ENCODE data around the gene KLK10.
"Not testable (repeated sequence)": the region's sequence is repeated elsewhere in the genome, so short reads cannot be mapped to it uniquely, and the experiment has no call there.

KLK10 gene

DNA sequence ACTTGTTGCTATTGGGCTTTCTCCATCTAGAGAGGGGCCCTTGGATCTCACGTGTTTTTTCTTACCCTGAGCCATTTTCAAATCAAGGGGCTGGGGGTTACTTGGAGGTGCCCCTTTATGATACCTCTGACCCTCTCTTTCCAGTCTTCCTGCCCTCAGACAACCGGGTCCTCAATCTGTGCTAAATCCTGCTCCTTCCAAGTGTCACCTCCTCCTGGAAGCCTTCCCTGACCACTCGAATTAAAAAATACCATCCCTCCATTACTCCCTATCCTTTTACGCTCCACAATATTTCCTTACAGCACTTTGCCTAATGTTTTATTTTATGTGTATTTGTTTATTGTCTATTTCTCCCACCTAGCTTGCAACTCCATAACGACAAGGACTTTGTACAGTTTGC lies 21.4 kb downstream of the KLK10 start:
- no peak for FAIRE-seq
- no peak for DNase-seq (ENCODE audit: insufficient read length, low spot score)
- TF ChIP-seq PAX5 (IDR thresholded peaks at IDR 0.05; ENCODE audit: insufficient read depth, low read length, severe bottlenecking), result no peak
- TF ChIP-seq POU2F2 (IDR thresholded peaks at IDR 0.05; ENCODE audit: low read depth, low read length), result no peak
- no peak for TF ChIP-seq SPI1 (IDR thresholded peaks at IDR 0.05; ENCODE audit: low read depth, low read length)
- no peak for TF ChIP-seq POLR2AphosphoS5 (IDR thresholded peaks at IDR 0.05; ENCODE audit: low read depth, low read length)
- TF ChIP-seq TAF1 (IDR thresholded peaks at IDR 0.05; ENCODE audit: low read depth, low read length), result no peak
- no peak for TF ChIP-seq POLR2A (IDR thresholded peaks at IDR 0.05; ENCODE audit: low read depth, low read length)

DNA sequence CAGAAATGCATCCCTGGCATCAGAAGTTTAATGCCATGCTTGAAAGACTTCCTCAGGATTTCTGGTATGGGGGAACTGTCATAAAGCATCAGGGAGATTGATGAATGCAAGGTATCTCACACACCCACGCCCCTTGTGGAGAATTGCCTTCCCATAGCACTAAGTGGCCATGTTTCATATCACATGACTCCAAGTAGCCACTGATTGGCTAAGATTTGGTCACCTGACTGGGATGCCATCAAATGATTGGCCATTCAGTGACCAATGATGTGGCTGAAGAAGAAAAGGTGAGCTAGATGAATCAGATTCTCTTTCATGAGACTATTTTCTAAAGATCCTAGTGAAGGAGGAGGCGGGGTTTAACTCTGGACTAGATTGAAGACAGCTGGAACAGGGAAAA lies 25.4 kb downstream of the KLK10 start:
- no peak for DNase-seq (ENCODE audit: insufficient read length, low spot score)
- TF ChIP-seq POU2F2 (IDR thresholded peaks at IDR 0.05; ENCODE audit: low read depth, low read length) (no peak), POLR2A (IDR thresholded peaks at IDR 0.05; ENCODE audit: low read depth, low read length) (no peak), PAX5 (IDR thresholded peaks at IDR 0.05; ENCODE audit: insufficient read depth, low read length, severe bottlenecking) (no peak), POLR2AphosphoS5 (IDR thresholded peaks at IDR 0.05; ENCODE audit: low read depth, low read length) (no peak), SPI1 (IDR thresholded peaks at IDR 0.05; ENCODE audit: low read depth, low read length) (no peak), TAF1 (IDR thresholded peaks at IDR 0.05; ENCODE audit: low read depth, low read length) (no peak)
- FAIRE-seq, result no peak

DNA sequence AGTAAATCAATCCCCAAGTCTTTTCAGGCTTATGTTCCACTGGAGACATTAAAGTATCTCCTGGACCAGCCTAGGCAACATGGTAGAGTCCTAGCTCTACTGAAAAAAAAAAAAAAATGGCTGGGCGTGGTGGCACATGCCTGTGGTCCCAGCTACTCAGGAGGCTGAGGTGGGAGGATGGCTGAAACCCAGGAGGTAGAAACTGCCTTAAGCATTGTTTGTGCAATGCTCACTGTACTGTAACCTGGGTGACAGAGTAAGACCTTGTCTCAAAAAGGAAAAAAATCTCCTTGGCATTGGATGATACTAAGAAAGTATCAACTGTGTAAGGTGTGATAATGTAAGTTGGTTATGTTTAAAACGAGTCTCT lies 26.9 kb downstream of the KLK10 start:
- FAIRE-seq (no peak), DNase-seq (ENCODE audit: insufficient read length, low spot score) (no peak)
- TF ChIP-seq TAF1 (IDR thresholded peaks at IDR 0.05; ENCODE audit: low read depth, low read length), result no peak
- TF ChIP-seq POU2F2 (IDR thresholded peaks at IDR 0.05; ENCODE audit: low read depth, low read length), result no peak
- TF ChIP-seq SPI1 (IDR thresholded peaks at IDR 0.05; ENCODE audit: low read depth, low read length), result no peak
- TF ChIP-seq POLR2AphosphoS5 (IDR thresholded peaks at IDR 0.05; ENCODE audit: low read depth, low read length), result no peak
- TF ChIP-seq POLR2A (IDR thresholded peaks at IDR 0.05; ENCODE audit: low read depth, low read length), result no peak
- TF ChIP-seq PAX5 (IDR thresholded peaks at IDR 0.05; ENCODE audit: insufficient read depth, low read length, severe bottlenecking), result no peak

DNA sequence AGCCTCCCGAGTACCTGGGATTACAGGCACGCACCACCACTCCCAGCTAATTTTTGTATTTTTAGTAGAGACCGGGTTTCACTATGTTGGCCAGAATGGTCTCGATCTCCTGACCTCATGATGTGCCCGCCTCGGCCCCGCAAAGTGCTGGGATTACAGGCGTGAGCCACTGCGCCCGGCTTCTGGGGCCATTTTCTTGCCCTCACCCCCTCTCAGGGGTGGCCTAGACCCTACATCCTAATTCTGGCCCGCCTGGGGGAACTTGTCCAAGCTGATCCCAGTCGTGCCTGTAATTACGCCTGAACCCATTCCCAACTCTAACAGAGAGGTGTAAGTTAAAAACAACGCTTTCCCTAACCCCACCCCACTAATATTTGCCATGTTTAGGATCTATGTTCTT lies 35.1 kb downstream of the KLK10 start:
- DNase-seq (ENCODE audit: insufficient read length, low spot score); FAIRE-seq: not testable (repeated sequence)

DNA sequence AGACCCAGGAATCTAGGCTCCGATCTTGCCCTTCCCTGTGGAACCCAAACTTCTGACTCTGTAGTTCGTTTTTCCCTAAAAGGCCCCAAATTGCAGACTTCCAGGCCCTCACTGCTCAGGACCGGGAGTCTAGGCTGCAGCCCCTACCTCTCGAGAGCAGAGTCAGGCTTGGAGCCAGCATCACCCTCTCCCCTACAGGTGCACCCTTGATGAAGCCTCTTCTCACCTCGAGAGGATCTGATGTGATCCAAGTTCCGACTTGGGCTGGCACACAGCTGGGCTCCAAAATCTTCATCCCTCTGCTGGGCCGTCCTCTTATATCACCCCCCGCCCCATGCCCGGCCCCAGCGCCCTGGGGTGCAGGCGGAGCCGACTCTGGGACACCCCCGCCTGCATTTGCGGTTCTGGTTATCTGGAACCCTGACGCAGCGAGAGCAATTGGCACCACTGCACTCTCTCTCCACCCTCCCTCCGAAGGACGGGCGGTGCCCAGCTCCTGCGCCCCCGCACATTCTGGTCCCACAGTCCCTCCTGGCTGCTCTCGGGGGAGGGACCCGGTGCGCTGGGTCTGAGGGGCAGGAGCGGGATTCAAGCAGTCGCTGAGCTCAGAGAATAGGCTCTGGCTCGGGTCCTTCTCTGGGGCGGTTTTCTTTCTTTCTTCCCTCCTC lies 35.8 kb downstream of the KLK10 start, which contains the start of gene KLK7:
Gene KLK7 (minus strand): TSS at position 293 of the 668 bp plus-strand sequence. CDS start 1,518 bp downstream, outside the sequence.
- no peak for TF ChIP-seq SPI1 (IDR thresholded peaks at IDR 0.05; ENCODE audit: low read depth, low read length)
- FAIRE-seq, result no peak
- no peak for DNase-seq (ENCODE audit: insufficient read length, low spot score)

DNA sequence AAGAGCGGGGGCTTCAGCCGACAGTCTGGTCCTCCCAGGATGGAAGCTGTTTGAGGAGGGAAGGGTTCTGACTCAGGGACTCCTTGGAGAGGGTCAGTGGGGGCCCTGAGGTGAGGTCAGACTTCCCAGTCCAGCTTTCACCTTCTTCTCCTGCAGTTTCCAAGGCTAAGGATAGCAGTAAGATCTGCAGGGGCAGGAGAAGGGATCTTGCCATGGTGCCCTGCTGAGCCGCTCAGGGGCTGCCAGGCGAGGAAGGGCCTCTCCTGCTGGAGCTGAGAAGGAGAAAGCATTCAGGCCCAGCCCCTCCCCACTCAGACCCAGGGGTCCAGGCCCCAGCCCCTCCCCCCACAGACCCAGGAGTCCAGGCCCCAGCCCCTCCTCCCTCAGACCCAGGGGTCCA lies 37.3 kb downstream of the KLK10 start:
- FAIRE-seq (no peak), DNase-seq (ENCODE audit: insufficient read length, low spot score) (no peak)
- no peak for TF ChIP-seq PAX5 (IDR thresholded peaks at IDR 0.05; ENCODE audit: insufficient read depth, low read length, severe bottlenecking)
- no peak for TF ChIP-seq POLR2AphosphoS5 (IDR thresholded peaks at IDR 0.05; ENCODE audit: low read depth, low read length)
- TF ChIP-seq SPI1 (IDR thresholded peaks at IDR 0.05; ENCODE audit: low read depth, low read length), result no peak
- no peak for TF ChIP-seq TAF1 (IDR thresholded peaks at IDR 0.05; ENCODE audit: low read depth, low read length)
- no peak for TF ChIP-seq POLR2A (IDR thresholded peaks at IDR 0.05; ENCODE audit: low read depth, low read length)
- TF ChIP-seq POU2F2 (IDR thresholded peaks at IDR 0.05; ENCODE audit: low read depth, low read length), result no peak

DNA sequence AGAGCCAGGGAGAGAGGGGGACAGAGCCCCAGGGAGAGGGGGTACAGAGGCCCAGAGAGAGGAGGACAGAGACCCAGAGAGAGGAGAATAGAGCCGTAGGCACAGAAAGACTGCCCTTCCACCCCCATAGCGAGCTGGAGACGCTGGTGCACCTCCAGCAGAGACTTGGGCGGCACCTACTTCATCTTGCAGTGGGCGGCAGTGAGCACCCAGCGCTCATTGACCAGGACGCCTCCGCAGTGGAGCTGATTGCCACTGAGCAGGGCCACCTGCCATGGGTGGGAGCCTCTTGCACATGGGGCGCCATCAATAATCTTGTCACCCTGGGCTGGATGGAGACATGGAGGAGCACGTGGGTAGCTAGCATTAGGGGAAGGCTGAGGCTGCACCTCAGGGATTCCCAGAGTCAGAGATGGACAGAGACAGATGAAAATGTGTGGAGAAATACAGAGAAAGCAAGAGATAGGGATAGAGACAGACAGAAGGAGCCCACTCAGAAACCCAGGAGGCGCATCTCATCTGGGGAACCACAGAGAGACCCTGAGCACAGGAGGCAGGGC lies 37.8 kb downstream of the KLK10 start:
- no peak for TF ChIP-seq POLR2A (IDR thresholded peaks at IDR 0.05; ENCODE audit: low read depth, low read length)
- no peak for TF ChIP-seq SPI1 (IDR thresholded peaks at IDR 0.05; ENCODE audit: low read depth, low read length)
- no peak for TF ChIP-seq POLR2AphosphoS5 (IDR thresholded peaks at IDR 0.05; ENCODE audit: low read depth, low read length)
- no peak for TF ChIP-seq PAX5 (IDR thresholded peaks at IDR 0.05; ENCODE audit: insufficient read depth, low read length, severe bottlenecking)
- TF ChIP-seq TAF1 (IDR thresholded peaks at IDR 0.05; ENCODE audit: low read depth, low read length), result no peak
- TF ChIP-seq POU2F2 (IDR thresholded peaks at IDR 0.05; ENCODE audit: low read depth, low read length), result no peak
- DNase-seq (ENCODE audit: insufficient read length, low spot score) (no peak), FAIRE-seq (no peak)

DNA sequence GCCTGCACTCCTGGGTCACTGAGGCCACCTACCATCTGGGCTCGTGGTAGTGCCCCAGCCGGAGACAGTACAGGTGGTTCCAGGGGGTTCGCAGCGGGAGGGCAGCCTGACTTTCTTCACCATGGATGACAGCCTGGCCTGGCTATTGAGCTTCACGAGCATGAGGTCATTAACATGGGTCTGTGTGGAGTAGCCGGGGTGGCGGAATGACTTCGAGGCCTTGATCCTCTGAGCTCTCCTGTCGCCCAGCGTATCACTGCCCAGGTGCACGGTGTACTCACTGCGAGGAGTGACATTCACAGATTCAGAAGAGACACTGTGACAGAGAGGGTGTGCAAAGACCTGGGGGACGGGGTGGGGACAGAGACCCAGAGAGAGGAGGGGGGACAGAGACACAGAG lies 39.3 kb downstream of the KLK10 start:
- DNase-seq (ENCODE audit: insufficient read length, low spot score), result no peak
- TF ChIP-seq PAX5 (IDR thresholded peaks at IDR 0.05; ENCODE audit: insufficient read depth, low read length, severe bottlenecking), result no peak
- no peak for TF ChIP-seq SPI1 (IDR thresholded peaks at IDR 0.05; ENCODE audit: low read depth, low read length)
- no peak for TF ChIP-seq POLR2AphosphoS5 (IDR thresholded peaks at IDR 0.05; ENCODE audit: low read depth, low read length)
- TF ChIP-seq POU2F2 (IDR thresholded peaks at IDR 0.05; ENCODE audit: low read depth, low read length), result no peak
- TF ChIP-seq TAF1 (IDR thresholded peaks at IDR 0.05; ENCODE audit: low read depth, low read length), result no peak
- no peak for TF ChIP-seq POLR2A (IDR thresholded peaks at IDR 0.05; ENCODE audit: low read depth, low read length)
- FAIRE-seq, result no peak

DNA sequence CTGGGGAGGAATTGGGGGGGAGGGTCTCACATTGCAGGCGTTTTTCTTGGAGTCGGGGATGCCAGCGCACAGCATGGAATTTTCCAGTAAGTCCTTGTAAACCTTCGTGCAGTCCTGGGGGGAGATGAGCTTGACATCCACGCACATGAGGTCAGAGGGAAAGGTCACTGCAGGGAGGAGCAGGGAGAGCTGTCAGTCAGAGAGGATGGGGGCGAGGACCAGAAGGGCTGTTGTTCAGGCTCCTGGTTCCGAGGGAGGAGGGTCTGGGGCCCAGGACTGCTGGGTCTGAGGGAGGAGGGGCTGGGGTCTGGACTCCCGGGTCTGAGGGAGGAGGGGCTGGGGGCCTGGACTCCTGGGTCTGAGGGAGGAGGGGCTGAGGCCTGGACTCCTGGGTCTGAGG lies 39.8 kb downstream of the KLK10 start:
- DNase-seq (ENCODE audit: insufficient read length, low spot score) (no peak), FAIRE-seq (no peak)
- TF ChIP-seq TAF1 (IDR thresholded peaks at IDR 0.05; ENCODE audit: low read depth, low read length) (no peak), POLR2A (IDR thresholded peaks at IDR 0.05; ENCODE audit: low read depth, low read length) (no peak), SPI1 (IDR thresholded peaks at IDR 0.05; ENCODE audit: low read depth, low read length) (no peak), POLR2AphosphoS5 (IDR thresholded peaks at IDR 0.05; ENCODE audit: low read depth, low read length) (no peak), PAX5 (IDR thresholded peaks at IDR 0.05; ENCODE audit: insufficient read depth, low read length, severe bottlenecking) (no peak), POU2F2 (IDR thresholded peaks at IDR 0.05; ENCODE audit: low read depth, low read length) (no peak)

DNA sequence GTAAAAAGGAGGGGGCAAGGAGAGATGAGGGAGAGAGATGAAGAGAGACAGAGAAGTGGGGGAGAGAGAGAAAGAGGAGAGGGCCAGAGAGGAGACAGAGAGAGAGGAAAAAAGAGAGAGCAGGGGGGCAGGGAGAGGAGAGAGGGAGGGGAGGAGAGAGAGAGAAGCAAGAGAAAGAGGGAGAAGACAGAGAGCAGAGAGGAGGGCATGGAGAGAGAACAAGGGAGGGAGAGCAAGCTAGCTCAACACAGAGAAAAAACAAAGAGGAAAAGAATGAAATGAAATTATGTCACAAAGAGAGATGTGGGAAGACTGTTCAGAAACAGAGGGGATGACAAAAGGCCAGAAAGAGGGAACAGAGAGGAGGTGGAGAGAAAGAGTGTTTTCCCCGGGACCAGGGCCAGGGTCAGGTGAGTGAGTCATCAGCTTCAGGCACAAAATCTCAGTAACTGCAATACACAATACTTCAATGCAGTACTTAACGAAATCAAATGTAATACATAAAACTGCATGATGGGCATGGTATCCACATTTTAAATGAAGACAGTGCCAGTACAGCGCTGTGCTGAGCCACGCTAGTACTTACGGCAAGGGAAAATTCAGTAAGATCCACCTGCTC lies 40.6 kb downstream of the KLK10 start:
- no peak for DNase-seq (ENCODE audit: insufficient read length, low spot score)
- no peak for FAIRE-seq

More for the DNA sequence above, 40.6 kb downstream of the KLK10 start:
- no peak for TF ChIP-seq TAF1 (IDR thresholded peaks at IDR 0.05; ENCODE audit: low read depth, low read length)
- TF ChIP-seq SPI1 (IDR thresholded peaks at IDR 0.05; ENCODE audit: low read depth, low read length), result no peak
- no peak for TF ChIP-seq POLR2A (IDR thresholded peaks at IDR 0.05; ENCODE audit: low read depth, low read length)
- TF ChIP-seq POU2F2 (IDR thresholded peaks at IDR 0.05; ENCODE audit: low read depth, low read length), result no peak
- no peak for TF ChIP-seq PAX5 (IDR thresholded peaks at IDR 0.05; ENCODE audit: insufficient read depth, low read length, severe bottlenecking)
- TF ChIP-seq POLR2AphosphoS5 (IDR thresholded peaks at IDR 0.05; ENCODE audit: low read depth, low read length), result no peak
